ENCODE measurements around the gene ARHGAP44. TPM values are rescaled to one million over a fixed set of nuclear protein-coding genes. Genes with fewer than 3 reads are reported as not detected.

ARHGAP44 gene, protein sequence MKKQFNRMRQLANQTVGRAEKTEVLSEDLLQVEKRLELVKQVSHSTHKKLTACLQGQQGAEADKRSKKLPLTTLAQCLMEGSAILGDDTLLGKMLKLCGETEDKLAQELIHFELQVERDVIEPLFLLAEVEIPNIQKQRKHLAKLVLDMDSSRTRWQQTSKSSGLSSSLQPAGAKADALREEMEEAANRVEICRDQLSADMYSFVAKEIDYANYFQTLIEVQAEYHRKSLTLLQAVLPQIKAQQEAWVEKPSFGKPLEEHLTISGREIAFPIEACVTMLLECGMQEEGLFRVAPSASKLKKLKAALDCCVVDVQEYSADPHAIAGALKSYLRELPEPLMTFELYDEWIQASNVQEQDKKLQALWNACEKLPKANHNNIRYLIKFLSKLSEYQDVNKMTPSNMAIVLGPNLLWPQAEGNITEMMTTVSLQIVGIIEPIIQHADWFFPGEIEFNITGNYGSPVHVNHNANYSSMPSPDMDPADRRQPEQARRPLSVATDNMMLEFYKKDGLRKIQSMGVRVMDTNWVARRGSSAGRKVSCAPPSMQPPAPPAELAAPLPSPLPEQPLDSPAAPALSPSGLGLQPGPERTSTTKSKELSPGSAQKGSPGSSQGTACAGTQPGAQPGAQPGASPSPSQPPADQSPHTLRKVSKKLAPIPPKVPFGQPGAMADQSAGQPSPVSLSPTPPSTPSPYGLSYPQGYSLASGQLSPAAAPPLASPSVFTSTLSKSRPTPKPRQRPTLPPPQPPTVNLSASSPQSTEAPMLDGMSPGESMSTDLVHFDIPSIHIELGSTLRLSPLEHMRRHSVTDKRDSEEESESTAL
- 1.2 and 3.3 TPM in 2 replicates for total RNA-seq

DNA sequence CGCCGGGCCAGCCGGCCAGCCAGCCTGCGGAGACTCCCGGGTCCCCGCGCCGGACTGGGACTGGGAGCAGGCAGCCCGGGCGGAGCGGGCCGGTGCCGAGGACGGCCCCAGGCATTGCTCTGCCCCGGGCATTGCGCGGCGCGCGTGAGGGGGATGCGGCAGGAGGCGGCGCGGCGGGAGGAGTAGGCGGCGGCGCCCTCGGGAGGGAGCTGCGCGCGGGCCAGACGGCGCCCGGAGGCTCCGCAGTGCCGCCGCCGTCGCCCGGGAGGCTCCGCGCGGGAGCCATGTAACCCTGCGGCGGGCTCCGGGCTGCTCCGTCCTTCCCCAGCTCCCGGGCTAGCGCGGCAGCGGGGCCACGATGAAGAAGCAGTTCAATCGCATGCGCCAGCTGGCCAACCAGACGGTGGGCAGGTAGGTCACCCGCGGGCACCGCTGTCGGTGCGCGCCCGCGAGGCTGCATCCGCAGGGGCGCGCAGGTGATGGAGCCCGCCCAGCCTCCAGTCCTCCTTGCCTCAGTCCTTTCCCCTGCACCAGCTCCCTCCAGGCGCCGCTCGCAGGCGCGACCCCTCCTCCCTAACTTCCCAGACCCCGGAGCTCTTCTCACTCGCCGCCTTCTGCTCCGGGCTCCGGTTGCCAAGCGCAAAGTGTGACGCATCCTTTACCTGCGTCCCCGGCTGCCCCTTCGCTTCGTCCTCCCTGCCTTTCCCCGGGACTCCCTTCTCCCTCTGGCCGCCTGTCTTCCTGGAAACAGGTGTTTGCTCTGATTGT is at the start of gene ARHGAP44:
ARHGAP44 (plus strand) TSS at position 18 of the 768 bp plus-strand sequence; CDS start at position 359, 341 bp downstream.

DNA sequence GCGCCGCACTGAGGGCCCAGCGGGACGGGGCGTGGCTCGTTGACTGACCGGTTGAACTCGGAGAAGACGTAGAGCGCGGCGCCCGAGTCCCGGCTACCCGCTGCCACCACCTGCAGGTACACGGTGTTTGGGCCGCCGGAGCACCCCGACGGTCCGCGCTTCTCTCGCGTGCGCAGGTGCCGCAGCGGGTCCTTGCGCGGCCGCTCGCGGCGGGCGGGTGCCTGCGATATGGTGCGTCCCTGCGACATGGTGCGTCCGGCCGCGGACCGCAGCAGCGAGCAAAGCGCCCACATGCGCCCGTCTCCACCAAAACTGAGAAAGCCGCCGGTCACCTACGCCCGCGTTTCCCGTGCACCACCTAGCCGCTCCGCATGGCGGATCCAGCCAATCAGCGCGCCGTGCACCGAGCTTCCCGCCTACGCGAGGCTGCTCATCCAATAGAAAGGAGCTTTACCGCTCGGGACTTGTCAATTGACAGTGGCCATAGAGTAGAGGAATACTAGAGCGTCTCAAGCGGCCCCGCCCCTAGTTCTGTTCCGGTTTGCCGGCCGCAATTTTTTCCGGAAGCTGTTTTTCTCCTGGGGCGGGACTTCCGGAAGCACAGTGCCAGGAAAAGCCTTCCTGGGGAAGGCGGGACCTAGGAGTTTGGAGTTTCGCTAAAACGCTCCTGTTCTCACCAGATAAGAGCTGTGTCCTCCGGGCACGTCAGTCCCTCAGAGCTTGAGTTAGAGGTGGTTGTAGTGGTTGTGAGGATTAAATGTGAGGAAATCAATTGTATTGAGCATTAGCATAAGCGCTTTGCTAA is 228.6 kb downstream of the ARHGAP44 start, which contains the start of gene ELAC2:
ELAC2 (minus strand) TSS at position 373 of the 805 bp plus-strand sequence; CDS start at position 293, 80 bp downstream.

Other genes with a start within 250 kb of the ARHGAP44 start
- 5.2 and 32.7 TPM in 2 replicates for gene MYOCD, start 123.6 kb upstream of the ARHGAP44 start, total RNA-seq
- gene ELAC2, start 228.5 kb downstream of the ARHGAP44 start, total RNA-seq = 44.2 and 72.8 TPM in 2 replicates

Measured in smooth muscle cell of the umbilical artery (primary cell).